Measurements from ENCODE around the gene RSRC1.
"Not testable (repeated sequence)": the region's sequence is repeated elsewhere in the genome, so short reads cannot be mapped to it uniquely, and the experiment has no call there.

Gene RSRC1

DNA sequence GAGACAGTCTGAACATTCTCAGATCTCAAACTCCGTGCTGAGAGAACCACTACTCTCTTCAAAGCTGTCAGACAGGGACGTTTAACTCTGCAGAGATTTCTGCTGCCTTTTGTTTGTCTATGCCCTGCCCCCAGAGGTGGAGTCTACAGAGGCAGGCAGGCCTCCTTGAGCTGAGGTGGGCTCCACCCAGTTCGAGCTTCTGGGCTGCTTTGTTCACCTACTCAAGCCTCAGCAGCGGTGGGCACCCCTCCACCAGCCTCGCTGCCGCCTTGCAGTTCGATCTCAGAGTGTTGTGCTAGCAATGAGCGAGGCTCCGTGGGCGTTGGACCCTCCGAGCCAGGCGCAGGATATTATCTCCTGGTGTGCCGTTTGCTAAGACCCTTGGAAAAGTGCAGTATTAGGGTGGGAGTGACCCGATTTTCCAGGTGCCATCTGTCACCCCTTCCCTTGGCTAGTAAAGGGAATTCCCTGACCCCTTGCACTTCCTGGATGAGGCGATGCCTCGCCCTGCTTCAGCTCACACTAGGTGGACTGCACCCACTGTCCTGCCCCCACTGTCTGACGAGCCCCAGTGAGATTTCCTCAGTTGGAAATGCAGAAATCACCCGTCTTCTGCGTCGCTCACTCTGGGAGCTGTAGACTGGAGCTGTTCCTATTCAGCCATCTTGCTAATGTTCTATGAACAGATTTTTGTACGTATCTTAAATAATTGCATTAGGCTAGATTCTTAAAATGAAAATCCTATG lies 220.0 kb downstream of the RSRC1 start:
- DNase-seq (ENCODE audit: low read depth) = not testable (repeated sequence)

GRCh38 chr3:158330870-158331269 lies 221.0 kb downstream of the RSRC1 start:
- DNase-seq (ENCODE audit: low read depth) = no peak

GRCh38 chr3:158333736-158334135 lies 223.8 kb downstream of the RSRC1 start:
- DNase-seq (ENCODE audit: low read depth) = no peak

GRCh38 chr3:158337110-158337509 lies 227.2 kb downstream of the RSRC1 start:
- DNase-seq (ENCODE audit: low read depth) = no peak

GRCh38 chr3:158339638-158340037 lies 229.7 kb downstream of the RSRC1 start:
- DNase-seq (ENCODE audit: low read depth) = no peak

GRCh38 chr3:158340951-158341350 lies 231.1 kb downstream of the RSRC1 start:
- not testable (repeated sequence) for DNase-seq (ENCODE audit: low read depth)

- no peak for DNase-seq (ENCODE audit: low read depth)
These were observed 238.1 kb downstream of the RSRC1 start for GRCh38 chr3:158347966-158348365.

DNA sequence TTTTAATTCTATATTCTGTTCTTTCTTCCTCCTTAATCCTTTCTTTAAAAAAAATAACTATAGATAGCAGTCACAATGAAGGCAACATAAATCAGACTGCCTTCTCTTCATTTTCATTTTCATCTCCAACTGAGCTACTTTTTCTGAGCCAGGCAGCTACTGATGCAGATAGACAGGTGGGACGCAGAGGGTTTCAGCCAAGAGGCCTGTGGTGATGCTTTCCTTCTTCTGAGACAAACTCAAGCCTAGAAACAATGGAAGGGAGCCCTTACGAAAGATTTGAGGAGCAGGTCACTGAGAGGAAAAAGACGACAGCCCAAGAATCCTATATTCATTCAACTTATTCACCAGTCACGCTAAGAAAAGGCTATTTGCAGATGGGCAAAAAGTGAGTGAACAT lies 241.1 kb downstream of the RSRC1 start:
- DNase-seq (ENCODE audit: low read depth) = no peak

DNA sequence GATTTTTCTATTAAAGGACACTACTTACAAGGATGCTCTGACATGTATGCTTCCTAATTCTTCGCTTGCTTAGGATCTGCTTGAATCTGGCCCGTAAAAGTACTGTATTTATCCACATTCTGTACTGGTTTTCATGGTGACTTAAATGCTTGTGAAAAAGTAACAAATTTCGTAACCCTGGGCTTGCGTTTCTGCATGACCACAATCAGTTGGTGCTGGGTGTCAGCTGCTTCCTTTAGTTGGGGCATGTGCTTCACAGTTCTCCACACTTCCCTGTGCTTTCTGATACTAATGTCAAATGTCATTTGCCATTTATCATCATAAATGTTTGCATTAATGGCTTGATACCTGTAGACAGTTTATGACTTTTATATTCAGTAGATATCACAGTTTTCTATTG lies 242.7 kb downstream of the RSRC1 start:
- DNase-seq (ENCODE audit: low read depth) = no peak

- DNase-seq (ENCODE audit: low read depth) = no peak
These were observed 244.8 kb downstream of the RSRC1 start for GRCh38 chr3:158354713-158355112.

- no peak for DNase-seq (ENCODE audit: low read depth)
These were observed 246.0 kb downstream of the RSRC1 start for GRCh38 chr3:158355623-158356588.

DNA sequence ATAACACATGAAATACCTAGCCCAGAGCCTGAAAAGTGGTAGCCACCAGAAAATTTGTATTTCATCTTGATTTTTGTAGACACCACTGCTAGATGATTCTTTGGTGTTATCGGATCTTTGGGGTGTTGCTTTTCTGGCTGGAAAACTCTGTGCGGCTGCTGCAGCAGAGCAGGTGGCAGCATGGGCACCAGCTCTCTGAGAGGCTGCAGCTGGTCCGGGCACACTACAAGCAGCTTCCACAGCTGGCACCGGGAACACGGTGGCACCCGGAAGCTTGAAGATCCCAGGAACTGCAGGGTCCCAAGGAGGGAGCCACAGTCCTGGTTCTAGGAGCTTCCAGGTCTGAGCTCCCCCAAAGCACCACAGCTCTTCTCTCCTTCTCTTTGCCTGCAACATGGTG lies 249.4 kb downstream of the RSRC1 start:
- DNase-seq (ENCODE audit: low read depth) = no peak

DNA sequence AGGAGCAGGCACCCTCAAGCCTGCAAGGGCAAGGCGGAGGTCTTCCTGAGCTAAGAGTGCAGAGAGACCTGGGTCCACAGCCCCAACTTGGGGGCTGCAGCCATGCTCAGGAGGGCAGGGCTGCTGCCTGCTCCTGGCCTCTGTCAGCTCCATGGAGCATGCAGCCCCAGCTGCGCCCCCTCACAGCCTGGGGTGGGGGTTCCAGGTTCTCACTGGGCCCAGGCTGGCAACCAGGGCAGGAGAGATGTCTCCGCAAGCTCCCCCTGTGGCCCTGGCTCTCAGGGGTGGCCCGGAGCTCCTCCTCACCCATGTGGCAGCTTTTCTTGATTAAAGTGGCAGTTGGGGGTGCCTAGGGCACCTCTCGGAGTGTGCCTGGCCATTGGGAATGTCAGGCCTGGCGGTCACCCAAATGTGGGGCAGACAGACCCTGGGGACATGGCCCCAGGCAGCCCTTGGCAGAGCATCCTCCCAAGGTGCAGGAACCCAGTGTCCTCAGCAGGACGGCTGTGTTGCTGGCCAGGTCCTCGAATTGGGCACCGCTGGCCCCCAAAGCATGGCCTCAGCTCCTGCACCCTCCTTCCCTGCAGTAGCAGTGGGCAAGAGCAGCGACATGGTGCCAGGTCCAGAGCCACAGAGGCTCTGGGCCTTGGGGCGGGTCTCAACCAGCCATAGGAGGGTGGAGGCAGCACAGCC lies 251.0 kb downstream of the RSRC1 start:
- DNase-seq (ENCODE audit: low read depth) = no peak

GRCh38 chr3:158368271-158368670 lies 258.4 kb downstream of the RSRC1 start:
- DNase-seq (ENCODE audit: low read depth) = no peak

GRCh38 chr3:158369279-158369678 lies 259.4 kb downstream of the RSRC1 start:
- no peak for DNase-seq (ENCODE audit: low read depth)

DNA sequence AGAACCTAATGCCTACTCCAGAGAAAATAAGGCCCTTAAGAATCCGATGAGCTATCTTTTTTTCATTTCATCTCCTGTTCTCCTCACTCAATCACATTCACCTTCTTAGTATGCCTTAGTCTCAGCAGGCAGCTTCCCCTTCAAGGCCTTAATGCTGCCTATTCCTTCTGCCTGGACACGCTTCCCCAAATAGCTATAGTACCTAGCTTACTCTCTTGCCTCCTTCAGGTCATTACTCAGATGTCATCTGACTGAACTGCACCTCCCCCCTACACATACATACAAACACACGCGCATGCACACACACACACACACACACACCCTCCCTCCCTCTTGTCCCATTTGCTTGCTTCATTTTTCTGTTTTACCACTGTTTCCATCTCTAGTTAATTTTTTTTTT lies 269.6 kb downstream of the RSRC1 start:
- DNase-seq (ENCODE audit: low read depth) = no peak

DNA sequence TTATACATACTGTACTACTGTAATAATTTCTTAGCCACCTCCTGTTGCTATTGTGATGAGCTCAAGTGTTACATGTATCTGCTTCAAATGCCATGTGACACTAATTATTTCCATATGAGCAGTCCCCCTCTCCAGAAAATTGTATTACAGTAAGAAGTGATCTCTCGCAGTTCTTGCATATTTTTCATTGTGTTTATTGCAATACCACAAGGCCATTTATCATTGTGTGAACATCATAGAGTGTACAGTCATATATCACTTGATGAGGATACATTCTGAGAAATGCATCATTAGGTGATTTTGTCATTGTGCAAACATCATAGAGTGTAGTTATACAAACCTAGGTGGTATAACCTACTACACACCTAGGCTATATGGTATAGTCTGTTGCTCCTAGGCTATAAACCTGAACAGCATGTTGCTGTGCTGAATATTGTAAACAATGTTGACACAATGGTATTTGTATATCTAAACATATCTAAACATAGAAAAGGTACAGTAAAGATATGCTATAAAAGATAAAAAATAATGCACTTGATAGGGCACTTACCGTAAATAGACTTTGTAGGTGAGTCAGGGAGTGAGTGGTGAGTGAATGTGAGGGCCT lies 271.5 kb downstream of the RSRC1 start:
- no peak for DNase-seq (ENCODE audit: low read depth)

GRCh38 chr3:158382479-158382878 lies 272.6 kb downstream of the RSRC1 start:
- no peak for DNase-seq (ENCODE audit: low read depth)

DNA sequence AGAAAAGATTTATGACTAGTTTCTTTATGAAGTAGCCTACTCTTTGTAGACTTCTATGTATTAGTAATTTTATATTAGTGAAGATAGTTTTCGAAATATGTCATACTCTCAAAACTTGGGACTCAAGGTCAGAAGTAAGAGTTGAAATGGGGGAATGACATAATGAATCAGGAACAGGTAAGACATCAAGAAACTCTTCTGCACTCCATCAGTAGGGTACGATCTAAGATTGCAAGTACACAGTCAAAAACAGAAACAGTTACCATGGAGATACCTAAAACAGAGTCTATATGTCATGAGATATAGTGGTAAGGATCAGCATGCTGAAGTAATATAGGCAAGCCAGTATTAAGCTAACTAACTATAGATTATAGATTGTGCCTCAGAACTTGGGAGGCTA lies 274.1 kb downstream of the RSRC1 start:
- DNase-seq (ENCODE audit: low read depth) = no peak

GRCh38 chr3:158395421-158395820 lies 285.5 kb downstream of the RSRC1 start:
- DNase-seq (ENCODE audit: low read depth) = no peak

GRCh38 chr3:158402590-158402989 lies 292.7 kb downstream of the RSRC1 start:
- DNase-seq (ENCODE audit: low read depth) = no peak

GRCh38 chr3:158403013-158403412 lies 293.1 kb downstream of the RSRC1 start:
- DNase-seq (ENCODE audit: low read depth) = no peak

Measured in activated T-cell treated with anti-CD3 and anti-CD28 coated beads for 48 hours (primary cell).